HepG2 (cell line): ENCODE results near the gene RPS5. TPM values are rescaled to one million over a fixed set of nuclear protein-coding genes. Genes with fewer than 3 reads are reported as not detected.

Experiments used
- ATAC-seq: fragments of 200-7000 bp; cut with Tn5 transposase; 3 replicates; pipeline ENCODE4 v1.9.1; 2020; ENCODE audit warnings: mild to moderate bottlenecking, moderate library complexity
- BruUV-seq: library from RNA; stranded (reverse); fragments of 400-500 nt; replicated peaks from 2 replicates; lab custom pipeline; 2021; lab: Mats Ljungman, UMichigan
- CTCF ChIA-PET: fragments of 300-600 bp; formaldehyde crosslinking; extraction: SDS; loops from one replicate; lab custom pipeline; 2021; ENCODE audit warnings: low total read pairs, inconsistent platforms, low intra/inter-chr PET ratio; lab: Yijun Ruan, JAX
- POLR2A ChIA-PET: fragments of 350-600 bp; sonication (Branson Sonifier 250); formaldehyde crosslinking; loops from one replicate; lab custom pipeline; 2020; ENCODE audit warnings: antibody characterized with exemption, inconsistent platforms; lab: Yijun Ruan, JAX
- DNase-seq: peaks from one replicate; pipeline ENCODE4 v3.0.0-alpha.2; 2015; ENCODE audit warnings: low spot score
- FAIRE-seq: peaks from 3 replicates; lab custom pipeline; 2011; peaks lifted over from hg19 to GRCh38; lab: Jason Lieb, UNC
- H2AFZ ChIP-seq: one replicate; pipeline ENCODE4 v1.6.1; 2011; ENCODE audit warnings: low read length, inconsistent platforms
- H3K27ac ChIP-seq: fragments of 300-600 bp; 3 replicates; pipeline ENCODE4 v1.8.0; 2011; ENCODE audit warnings: mixed run types, mild to moderate bottlenecking, mixed read lengths, low read length, inconsistent platforms; ENCODE audit not compliant: insufficient read depth; ENCODE audit errors: extremely low read length
- H3K27me3 ChIP-seq, 2 experiments: fragments of 200-600 bp in 1 of 2; 2 replicates in 1 of 2; 3 replicates in 1 of 2; pipeline versions ENCODE4 v1.6.0 to v1.8.0; 2011; ENCODE audit warnings: low read length in 2 of 2, mild to moderate bottlenecking in 2 of 2, moderate library complexity in 2 of 2, inconsistent platforms in 1 of 2; ENCODE audit not compliant: insufficient read depth in 2 of 2, control insufficient read depth in 1 of 2
- H3K36me3 ChIP-seq, 2 experiments: fragments of 200-600 bp in 1 of 2; replicated peaks in 1 of 2; 2 replicates in 1 of 2; 3 replicates in 1 of 2; pipeline versions ENCODE4 v1.5.1 to v1.8.0; 2011; ENCODE audit warnings: low read length in 2 of 2, inconsistent platforms in 1 of 2; ENCODE audit not compliant: insufficient read depth in 2 of 2, control insufficient read depth in 1 of 2
- H3K4me1 ChIP-seq: 2 replicates; pipeline ENCODE4 v1.5.1; 2012; ENCODE audit warnings: low read length, inconsistent platforms; ENCODE audit not compliant: insufficient read depth
- H3K4me2 ChIP-seq: 2 replicates; pipeline ENCODE4 v1.6.0; 2011; ENCODE audit warnings: low read depth, low read length, inconsistent platforms
- H3K4me3 ChIP-seq, 3 experiments: fragments of 200-600 bp in 1 of 3; sonication (generic), shearing (Covaris generic) in 1 of 3; replicated peaks in 1 of 3; 2 replicates each; pipeline ENCODE4 v1.5.1; 2011 to 2016; ENCODE audit warnings: low read length in 3 of 3, inconsistent platforms in 2 of 3, low read depth in 2 of 3, mild to moderate bottlenecking in 2 of 3, control low read depth in 1 of 3, mixed read lengths in 1 of 3; ENCODE audit not compliant: insufficient read depth in 1 of 3
- H3K79me2 ChIP-seq: one replicate; pipeline ENCODE4 v1.6.1; 2011; ENCODE audit warnings: low read length, inconsistent platforms; ENCODE audit not compliant: insufficient read depth
- H3K9ac ChIP-seq: 2 replicates; pipeline ENCODE4 v1.6.0; 2011; ENCODE audit warnings: mild to moderate bottlenecking, low read depth, low read length, inconsistent platforms; ENCODE audit not compliant: insufficient read depth
- H3K9me3 ChIP-seq: 2 replicates; pipeline ENCODE4 v1.5.1; 2012; ENCODE audit warnings: mild to moderate bottlenecking, low read length
- H4K20me1 ChIP-seq: 2 replicates; pipeline ENCODE4 v1.6.0; 2011; ENCODE audit warnings: inconsistent platforms, mild to moderate bottlenecking, low read length, moderate library complexity; ENCODE audit not compliant: insufficient read depth
- ADNP ChIP-seq: sonication (generic); formaldehyde crosslinking; IDR thresholded peaks from 2 replicates; pipeline ENCODE4 v1.4.0; 2020; ENCODE audit warnings: missing genetic modification reagents
- ARID2 ChIP-seq: sonication (generic); formaldehyde crosslinking; IDR thresholded peaks from 2 replicates; pipeline ENCODE4 v1.8.1; 2022; ENCODE audit warnings: mild to moderate bottlenecking, missing genetic modification reagents, borderline replicate concordance
- ARNT2 ChIP-seq: sonication (generic); formaldehyde crosslinking; IDR thresholded peaks from 2 replicates; pipeline ENCODE4 v1.8.0; 2022; ENCODE audit warnings: mild to moderate bottlenecking, low read depth, missing genetic modification reagents, moderate library complexity
- FIP1L1 ChIP-seq: fragments of 200-400 bp; formaldehyde crosslinking; IDR thresholded peaks from 2 replicates; pipeline ENCODE4 v1.6.1; 2018; ENCODE audit warnings: low read depth, mild to moderate bottlenecking, low read length, moderate library complexity, borderline replicate concordance; ENCODE audit not compliant: insufficient read depth
- NCOR1 ChIP-seq: fragments of 200-600 bp; sonication (generic); IDR thresholded peaks from 2 replicates; pipeline ENCODE4 v1.7.0; 2017; ENCODE audit warnings: antibody characterized with exemption, low read length, borderline replicate concordance
- NFE2 ChIP-seq: sonication (generic); formaldehyde crosslinking; IDR thresholded peaks from 2 replicates; pipeline ENCODE4 v1.4.0; 2020; ENCODE audit warnings: missing genetic modification reagents
- RCOR2 ChIP-seq: IDR thresholded peaks from 2 replicates; pipeline ENCODE4 v1.6.1; 2016; ENCODE audit warnings: missing biosample characterization, missing genetic modification reagents
- SMAD9 ChIP-seq: sonication (generic); formaldehyde crosslinking; IDR thresholded peaks from 2 replicates; pipeline ENCODE4 v1.5.1; 2020; ENCODE audit warnings: mild to moderate bottlenecking, missing genetic modification reagents
- ZBTB43 ChIP-seq: sonication (generic); formaldehyde crosslinking; conservative IDR thresholded peaks from 2 replicates; pipeline ENCODE4 v1.4.0; 2020; ENCODE audit warnings: missing genetic modification reagents
- ZNF17 ChIP-seq: sonication (generic); formaldehyde crosslinking; IDR thresholded peaks from 2 replicates; pipeline ENCODE4 v1.5.0; 2020; ENCODE audit warnings: mild to moderate bottlenecking, missing genetic modification reagents
- ZNF205 ChIP-seq: IDR thresholded peaks from 2 replicates; pipeline ENCODE4 v1.6.1; 2018; ENCODE audit warnings: missing biosample characterization, missing genetic modification reagents
- ZNF33A ChIP-seq: sonication (generic); formaldehyde crosslinking; IDR thresholded peaks from 2 replicates; pipeline ENCODE4 v1.5.1; 2020; ENCODE audit warnings: missing genetic modification reagents, mild to moderate bottlenecking, moderate library complexity, borderline replicate concordance
- ZNF343 ChIP-seq: sonication (generic); formaldehyde crosslinking; IDR thresholded peaks from 2 replicates; pipeline ENCODE4 v1.4.0; 2020; ENCODE audit warnings: mild to moderate bottlenecking, missing genetic modification reagents
- ZNF607 ChIP-seq: sonication (generic); formaldehyde crosslinking; IDR thresholded peaks from 2 replicates; pipeline ENCODE4 v1.5.1; 2020; ENCODE audit warnings: missing genetic modification reagents, mild to moderate bottlenecking, borderline replicate concordance
- WGBS: methylation state at CpG from one replicate; pipeline ENCODE4 v1.1.6; 2017; ENCODE audit warnings: low lambda C conversion rate; 5-methylcytosine and 5-hydroxymethylcytosine counted together
- in situ Hi-C: cut with HindIII; loops from 2 replicates; pipeline ENCODE4 v1.10.0; 2017; ENCODE audit warnings: low pct_unique_long_range_greater_than_20kb; ENCODE audit not compliant: extremely low pct_ligation_motif_present
- intact Hi-C: fragments of 100-400 bp; cut with micrococcal nuclease; formaldehyde crosslinking; loops from one replicate; pipeline ENCODE4 v1.10.0; 2022; ENCODE audit not compliant: unreplicated experiment
- polyA plus RNA-seq, 8 experiments: library from polyadenylated mRNA; depleted of rRNA in 3 of 8; stranded (reverse) in 7 of 8; unstranded in 1 of 8; fragments of >200 nt; fragmentation: Illumina TruSeq in 4 of 8; extraction: Trizol in 4 of 8; gene quantifications; 2 replicates each; pipeline versions ENCODE4 v1.2.1 to v1.2.3, GENCODE V29; 2011 to 2016; ENCODE audit warnings: low read depth in 4 of 8, missing spikeins in 1 of 8, mixed read lengths in 1 of 8; ENCODE audit not compliant: insufficient read depth in 1 of 8
- total RNA-seq, 5 experiments: library from RNA; depleted of rRNA; stranded (reverse); fragments of >200 nt; fragmentation: Illumina TruSeq; extraction: Trizol; gene quantifications; 2 replicates each; pipeline ENCODE4 v1.2.3, GENCODE V29; 2016; ENCODE audit warnings: low read depth in 1 of 5
- TF ChIP-seq, protein P1 (sequence below): sonication (generic); formaldehyde crosslinking; conservative IDR thresholded peaks from 2 replicates; pipeline ENCODE4 v1.4.0; 2020; ENCODE audit warnings: missing genetic modification reagents
- TF ChIP-seq, protein P2 (sequence below): sonication (generic); formaldehyde crosslinking; IDR thresholded peaks from 2 replicates; pipeline ENCODE4 v1.5.0; 2020; ENCODE audit warnings: mild to moderate bottlenecking, missing genetic modification reagents

The RPS5 gene
- total and polyA plus RNA-seq, 2 of the 13 experiments (the other 11 are each of a cell fraction or from before 2014, with no cell fraction given) = 1,544 to 4,408 TPM

DNA sequence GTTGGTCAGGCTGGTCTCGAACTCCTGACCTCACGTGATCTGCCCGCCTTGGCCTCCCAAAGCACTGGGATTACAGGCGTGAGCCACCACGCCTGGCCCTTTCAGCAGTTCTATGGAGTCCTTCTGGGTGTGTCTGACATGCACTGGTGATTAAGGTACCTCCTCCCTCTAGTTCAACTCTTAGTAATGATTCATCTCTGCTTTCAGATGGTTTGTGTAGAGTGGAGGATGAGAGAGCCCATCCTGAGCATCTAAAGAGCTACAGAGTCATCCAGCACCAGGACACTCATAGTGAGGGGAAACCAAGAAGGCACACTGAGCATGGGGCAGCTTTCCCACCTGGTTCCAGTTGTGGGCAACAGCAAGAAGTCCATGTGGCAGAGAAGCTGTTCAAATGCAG is 29.5 kb downstream of the RPS5 start:
- DNase-seq (no peak), FAIRE-seq (no peak), ATAC-seq (no peak)
- Histone ChIP-seq H3K36me3 (peaks cover 5 to 17% of the 10 kb centered on the region in 2 experiments; a peak in 4 of 5 replicates), H4K20me1 (no peaks in the 10 kb centered on the region), H3K4me3 (no peak overlapping the region), H3K4me1 (peaks cover 10% of the 10 kb centered on the region), H3K9ac (no peak overlapping the region), H3K4me2 (no peak overlapping the region), H3K79me2 (no peaks in the 10 kb centered on the region), H3K27me3 (no peaks in the 10 kb centered on the region), H2AFZ (no peak overlapping the region), H3K9me3 (no peaks in the 10 kb centered on the region), H3K27ac (no peak overlapping the region)
- ChIA-PET CTCF (no interaction called here), POLR2A (no interaction called here)
- intact Hi-C loops (no loop called here), in situ Hi-C loops (no loop called here)
- TF ChIP-seq ZBTB43 (no peak), ZNF33A (no peak), ZNF205 (CRISPR knock-in tag) (no peak)
- no TSS peak for BruUV-seq
- 96% methylated on average over 5 of the region's 5 CpGs for WGBS

DNA sequence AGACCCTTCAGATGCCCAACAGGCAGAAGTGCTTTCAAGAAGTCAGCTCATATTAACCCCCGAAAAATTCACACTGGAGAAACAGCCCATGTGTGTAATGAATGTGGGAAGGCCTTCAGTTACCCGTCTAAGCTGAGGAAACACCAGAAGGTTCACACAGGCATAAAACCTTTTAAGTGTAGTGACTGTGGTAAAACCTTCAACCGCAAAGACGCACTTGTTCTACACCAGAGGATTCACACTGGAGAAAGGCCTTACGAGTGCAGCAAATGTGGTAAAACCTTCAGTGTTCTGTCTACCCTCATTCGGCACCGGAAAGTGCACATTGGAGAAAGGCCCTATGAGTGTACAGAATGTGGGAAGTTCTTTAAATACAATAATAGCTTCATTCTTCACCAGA is 30.0 kb downstream of the RPS5 start:
- BruUV-seq = TSS peak; percentile 60
- ATAC-seq (no peak), DNase-seq (no peak), FAIRE-seq (no peak)
- no peak overlapping the region for H3K9ac ChIP-seq
- H4K20me1 ChIP-seq = no peaks in the 10 kb centered on the region
- H3K79me2 ChIP-seq = no peaks in the 10 kb centered on the region
- H3K4me3 ChIP-seq = no peak overlapping the region
- H3K27me3 ChIP-seq = no peaks in the 10 kb centered on the region
- 96% methylated on average over 7 of the region's 7 CpGs for WGBS
- in situ Hi-C loops (no loop called here), intact Hi-C loops (no loop called here)
- ChIA-PET CTCF (no interaction called here), POLR2A (no interaction called here)
- peaks cover 5 to 17% of the 10 kb centered on the region in 2 experiments; a peak in 4 of 5 replicates for H3K36me3 ChIP-seq
- H2AFZ ChIP-seq = no peak overlapping the region
- H3K4me1 ChIP-seq = peaks cover 10% of the 10 kb centered on the region
- no peaks in the 10 kb centered on the region for H3K9me3 ChIP-seq
- no peak overlapping the region for H3K4me2 ChIP-seq
- H3K27ac ChIP-seq = no peak overlapping the region
- no peak for TF ChIP-seq ZNF343
- TF ChIP-seq, protein P1, sequence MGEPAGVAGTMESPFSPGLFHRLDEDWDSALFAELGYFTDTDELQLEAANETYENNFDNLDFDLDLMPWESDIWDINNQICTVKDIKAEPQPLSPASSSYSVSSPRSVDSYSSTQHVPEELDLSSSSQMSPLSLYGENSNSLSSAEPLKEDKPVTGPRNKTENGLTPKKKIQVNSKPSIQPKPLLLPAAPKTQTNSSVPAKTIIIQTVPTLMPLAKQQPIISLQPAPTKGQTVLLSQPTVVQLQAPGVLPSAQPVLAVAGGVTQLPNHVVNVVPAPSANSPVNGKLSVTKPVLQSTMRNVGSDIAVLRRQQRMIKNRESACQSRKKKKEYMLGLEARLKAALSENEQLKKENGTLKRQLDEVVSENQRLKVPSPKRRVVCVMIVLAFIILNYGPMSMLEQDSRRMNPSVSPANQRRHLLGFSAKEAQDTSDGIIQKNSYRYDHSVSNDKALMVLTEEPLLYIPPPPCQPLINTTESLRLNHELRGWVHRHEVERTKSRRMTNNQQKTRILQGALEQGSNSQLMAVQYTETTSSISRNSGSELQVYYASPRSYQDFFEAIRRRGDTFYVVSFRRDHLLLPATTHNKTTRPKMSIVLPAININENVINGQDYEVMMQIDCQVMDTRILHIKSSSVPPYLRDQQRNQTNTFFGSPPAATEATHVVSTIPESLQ (CRISPR knock-in tag) = no peak
- no peak for TF ChIP-seq ARID2 (CRISPR knock-in tag)
- TF ChIP-seq ZNF607 (CRISPR knock-in tag) = no peak
- no peak for TF ChIP-seq ZNF17 (CRISPR knock-in tag)
- no peak for TF ChIP-seq ARNT2 (CRISPR knock-in tag)
- TF ChIP-seq NFE2 = no peak
- TF ChIP-seq SMAD9 (CRISPR knock-in tag) = no peak
- no peak for TF ChIP-seq NCOR1
- TF ChIP-seq, protein P2, sequence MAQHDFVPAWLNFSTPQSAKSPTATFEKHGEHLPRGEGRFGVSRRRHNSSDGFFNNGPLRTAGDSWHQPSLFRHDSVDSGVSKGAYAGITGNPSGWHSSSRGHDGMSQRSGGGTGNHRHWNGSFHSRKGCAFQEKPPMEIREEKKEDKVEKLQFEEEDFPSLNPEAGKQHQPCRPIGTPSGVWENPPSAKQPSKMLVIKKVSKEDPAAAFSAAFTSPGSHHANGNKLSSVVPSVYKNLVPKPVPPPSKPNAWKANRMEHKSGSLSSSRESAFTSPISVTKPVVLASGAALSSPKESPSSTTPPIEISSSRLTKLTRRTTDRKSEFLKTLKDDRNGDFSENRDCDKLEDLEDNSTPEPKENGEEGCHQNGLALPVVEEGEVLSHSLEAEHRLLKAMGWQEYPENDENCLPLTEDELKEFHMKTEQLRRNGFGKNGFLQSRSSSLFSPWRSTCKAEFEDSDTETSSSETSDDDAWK (CRISPR knock-in tag) = no peak
- TF ChIP-seq RCOR2 (CRISPR knock-in tag) = no peak
- TF ChIP-seq FIP1L1 = no peak
- TF ChIP-seq ADNP = no peak
